SK-N-SH treated with all-trans-retinoic acid at 6 μM for 48 hours (cell line): ENCODE results near the gene PFKFB2.

Experiments
- ATAC-seq: fragments of 200-7000 bp; cut with Tn5 transposase; 3 replicates; pipeline ENCODE4 v1.9.1; 2020; ENCODE audit warnings: mild to moderate bottlenecking, moderate library complexity
- ARNTL ChIP-seq: fragments of 450-650 bp; formaldehyde crosslinking; IDR thresholded peaks from 2 replicates; pipeline ENCODE4 v1.5.0; 2020; ENCODE audit warnings: low read depth, mild to moderate bottlenecking, moderate library complexity, borderline replicate concordance
- BACH2 ChIP-seq: fragments of 250-450 bp; sonication (Bioruptor Pico); IDR thresholded peaks from 2 replicates; pipeline ENCODE4 v1.9.0; 2021; ENCODE audit warnings: mild to moderate bottlenecking, borderline replicate concordance
- CSDC2 ChIP-seq: fragments of 250-450 bp; sonication (Bioruptor Pico); IDR thresholded peaks from 2 replicates; pipeline ENCODE4 v1.5.0; 2020; ENCODE audit warnings: mild to moderate bottlenecking, moderate library complexity
- CSRNP3 ChIP-seq: fragments of 250-450 bp; sonication (Bioruptor Pico); IDR thresholded peaks from 2 replicates; pipeline ENCODE4 v1.5.1; 2021; ENCODE audit warnings: mild to moderate bottlenecking, moderate library complexity
- GLIS3 ChIP-seq: fragments of 250-450 bp; sonication (Bioruptor Pico); IDR thresholded peaks from 2 replicates; pipeline ENCODE4 v1.5.0; 2020; ENCODE audit warnings: mild to moderate bottlenecking, moderate library complexity
- ISL1 ChIP-seq: fragments of 250-450 bp; sonication (Bioruptor Pico); IDR thresholded peaks from 2 replicates; pipeline ENCODE4 v2.1.2; 2022; ENCODE audit warnings: mild to moderate bottlenecking, moderate library complexity
- OSR1 ChIP-seq: fragments of 250-450 bp; sonication (Bioruptor Pico); IDR thresholded peaks from 2 replicates; pipeline ENCODE4 v1.8.0; 2022; ENCODE audit warnings: moderate library complexity, mild to moderate bottlenecking, inconsistent platforms
- PATZ1 ChIP-seq: fragments of 250-450 bp; sonication (Bioruptor Pico); IDR thresholded peaks from 2 replicates; pipeline ENCODE4 v1.8.0; 2020; ENCODE audit warnings: mild to moderate bottlenecking, moderate library complexity, borderline replicate concordance
- POU6F1 ChIP-seq: fragments of 250-450 bp; sonication (Bioruptor Pico); IDR thresholded peaks from 2 replicates; pipeline ENCODE4 v1.8.0; 2021; ENCODE audit warnings: low read depth, mild to moderate bottlenecking, moderate library complexity, borderline replicate concordance
- PPARA ChIP-seq: fragments of 250-450 bp; sonication (Bioruptor Pico); IDR thresholded peaks from 2 replicates; pipeline ENCODE4 v1.5.0; 2020; ENCODE audit warnings: mild to moderate bottlenecking, borderline replicate concordance
- RARB ChIP-seq: fragments of 250-450 bp; sonication (Bioruptor Pico); IDR thresholded peaks from 2 replicates; pipeline ENCODE4 v1.8.0; 2021; ENCODE audit warnings: mild to moderate bottlenecking, moderate library complexity
- SNAI2 ChIP-seq: fragments of 250-450 bp; sonication (Bioruptor Pico); IDR thresholded peaks from 2 replicates; pipeline ENCODE4 v1.5.0; 2020; ENCODE audit warnings: mild to moderate bottlenecking, moderate library complexity
- TCF4 ChIP-seq: fragments of 250-450 bp; sonication (Bioruptor Pico); IDR thresholded peaks from 2 replicates; pipeline ENCODE4 v1.8.0; 2021; ENCODE audit warnings: mild to moderate bottlenecking, moderate library complexity, borderline replicate concordance
- TOX ChIP-seq: fragments of 250-450 bp; sonication (Bioruptor Pico); IDR thresholded peaks from 2 replicates; pipeline ENCODE4 v1.8.0; 2021; ENCODE audit warnings: mild to moderate bottlenecking, moderate library complexity, borderline replicate concordance
- TSHZ2 ChIP-seq: fragments of 250-450 bp; sonication (Bioruptor Pico); IDR thresholded peaks from 2 replicates; pipeline ENCODE4 v1.5.0; 2020; ENCODE audit warnings: mild to moderate bottlenecking, moderate library complexity
- ZC3H10 ChIP-seq: fragments of 250-450 bp; sonication (Bioruptor Pico); IDR thresholded peaks from 2 replicates; pipeline ENCODE4 v1.5.1; 2021; ENCODE audit warnings: mild to moderate bottlenecking, moderate library complexity
- ZFP30 ChIP-seq: fragments of 450-650 bp; formaldehyde crosslinking; IDR thresholded peaks from 2 replicates; pipeline ENCODE4 v1.5.0; 2022; ENCODE audit warnings: mild to moderate bottlenecking, moderate library complexity
- ZNF565 ChIP-seq: fragments of 450-650 bp; formaldehyde crosslinking; conservative IDR thresholded peaks from 2 replicates; pipeline ENCODE4 v1.5.0; 2020; ENCODE audit warnings: low read depth, mild to moderate bottlenecking, moderate library complexity
- ZNF70 ChIP-seq: fragments of 450-650 bp; formaldehyde crosslinking; IDR thresholded peaks from 2 replicates; pipeline ENCODE4 v1.5.0; 2020; ENCODE audit warnings: mild to moderate bottlenecking, moderate library complexity
- ZNF8 ChIP-seq: fragments of 450-650 bp; formaldehyde crosslinking; IDR thresholded peaks from 2 replicates; pipeline ENCODE4 v1.5.0; 2020; ENCODE audit warnings: mild to moderate bottlenecking, moderate library complexity

PFKFB2 gene

GRCh38 chr1:207091200-207091908 lies 38.3 kb downstream of the PFKFB2 start:
- TF ChIP-seq CSRNP3 (CRISPR knock-in tag) (no peak), PATZ1 (CRISPR knock-in tag) (no peak), TCF4 (CRISPR knock-in tag) (no peak), ISL1 (CRISPR knock-in tag) (no peak), ZNF565 (CRISPR knock-in tag) (no peak), ZNF70 (CRISPR knock-in tag) (no peak), SNAI2 (CRISPR knock-in tag) (no peak)
- ATAC-seq = no peak

GRCh38 chr1:207093944-207094343 lies 40.9 kb downstream of the PFKFB2 start:
- TF ChIP-seq ARNTL (CRISPR knock-in tag) = no peak
- no peak for TF ChIP-seq ZNF8
- no peak for TF ChIP-seq ZC3H10 (CRISPR knock-in tag)
- no peak for TF ChIP-seq ISL1 (CRISPR knock-in tag)
- TF ChIP-seq PPARA (CRISPR knock-in tag) = no peak
- no peak for TF ChIP-seq TCF4 (CRISPR knock-in tag)
- no peak for TF ChIP-seq ZNF565 (CRISPR knock-in tag)
- ATAC-seq = no peak

- no peak for ATAC-seq
- TF ChIP-seq TOX (CRISPR knock-in tag) (no peak), ZNF70 (CRISPR knock-in tag) (no peak), TCF4 (CRISPR knock-in tag) (no peak), ZFP30 (no peak), GLIS3 (CRISPR knock-in tag) (no peak), OSR1 (CRISPR knock-in tag) (no peak), CSDC2 (CRISPR knock-in tag) (no peak), RARB (CRISPR knock-in tag) (no peak), PPARA (CRISPR knock-in tag) (no peak), ZNF565 (CRISPR knock-in tag) (no peak), ZC3H10 (CRISPR knock-in tag) (no peak), PATZ1 (CRISPR knock-in tag) (no peak), ISL1 (CRISPR knock-in tag) (no peak), TSHZ2 (CRISPR knock-in tag) (no peak), BACH2 (CRISPR knock-in tag) (no peak), POU6F1 (CRISPR knock-in tag) (no peak)
These were observed 44.8 kb downstream of the PFKFB2 start for GRCh38 chr1:207097871-207098324.
